Epithelial cell of proximal tubule (primary cell): ENCODE data around the gene PANX1. TPM values are rescaled to one million over a fixed set of nuclear protein-coding genes. Genes with fewer than 3 reads are reported as not detected.

Experiments used
- DNase-seq: peaks from one replicate; pipeline ENCODE4 v3.0.0-alpha.2; 2011; ENCODE audit warnings: low read depth
- H3K4me3 ChIP-seq: 2 replicates; pipeline ENCODE4 v1.5.1; 2011; ENCODE audit warnings: low read depth, mild to moderate bottlenecking, low read length
- CTCF ChIP-seq: conservative IDR thresholded peaks from 2 replicates; pipeline ENCODE4 v1.5.1; 2012; ENCODE audit warnings: low read depth, mild to moderate bottlenecking, low read length
- total RNA-seq: library from RNA; depleted of rRNA; stranded (reverse); fragments of >200 nt; gene quantifications from 2 replicates; pipeline ENCODE4 v1.2.3, GENCODE V29; 2015

The PANX1 gene
- total RNA-seq, 1 donor from 2014 or later, result 28.9 TPM

GRCh38 chr11:94203070-94203469 is 74.4 kb downstream of the PANX1 start:
- no peak overlapping the region for H3K4me3 ChIP-seq
- DNase-seq, result no peak
- no peak for TF ChIP-seq CTCF

GRCh38 chr11:94211261-94211830 is 82.7 kb downstream of the PANX1 start:
- no peak for DNase-seq
- no peak for TF ChIP-seq CTCF
- no peak overlapping the region for H3K4me3 ChIP-seq

GRCh38 chr11:94212898-94213297 is 84.3 kb downstream of the PANX1 start:
- H3K4me3 ChIP-seq, result no peak overlapping the region
- TF ChIP-seq CTCF, result no peak
- no peak for DNase-seq

- DNase-seq, result no peak
Measured at GRCh38 chr11:94217705-94218104, 89.1 kb downstream of the PANX1 start.

GRCh38 chr11:94218372-94218771 is 89.7 kb downstream of the PANX1 start:
- no peak for DNase-seq
- H3K4me3 ChIP-seq, result no peak overlapping the region
- TF ChIP-seq CTCF, result no peak

More at GRCh38 chr11:94217705-94218104, 89.1 kb downstream of the PANX1 start:
- no peak overlapping the region for H3K4me3 ChIP-seq
- TF ChIP-seq CTCF, result no peak

GRCh38 chr11:94219771-94220170 is 91.1 kb downstream of the PANX1 start:
- no peak overlapping the region for H3K4me3 ChIP-seq
- no peak for DNase-seq
- TF ChIP-seq CTCF, result no peak

- TF ChIP-seq CTCF, result no peak
- no peak overlapping the region for H3K4me3 ChIP-seq
- no peak for DNase-seq
Measured at GRCh38 chr11:94224078-94224477, 95.4 kb downstream of the PANX1 start.
